ENCODE data around the gene BRINP3. TPM values are rescaled to one million over a fixed set of nuclear protein-coding genes. Genes with fewer than 3 reads are reported as not detected.
A peak's percentile ranks its signal among the peaks of the same experiment; 100 is the strongest.

Gene BRINP3
- total RNA-seq, 1 donor from 2014 or later, result 14.4 TPM

- DNase-seq (ENCODE audit: low spot score), result no peak
Measured at GRCh38 chr1:190323530-190323929, 154.1 kb downstream of the BRINP3 start.

GRCh38 chr1:190322274-190322673 is 155.4 kb downstream of the BRINP3 start:
- no peak for DNase-seq (ENCODE audit: low spot score)

- DNase-seq (ENCODE audit: low spot score), result peak; percentile 11
Measured at GRCh38 chr1:190320952-190321351, 156.7 kb downstream of the BRINP3 start.

DNA sequence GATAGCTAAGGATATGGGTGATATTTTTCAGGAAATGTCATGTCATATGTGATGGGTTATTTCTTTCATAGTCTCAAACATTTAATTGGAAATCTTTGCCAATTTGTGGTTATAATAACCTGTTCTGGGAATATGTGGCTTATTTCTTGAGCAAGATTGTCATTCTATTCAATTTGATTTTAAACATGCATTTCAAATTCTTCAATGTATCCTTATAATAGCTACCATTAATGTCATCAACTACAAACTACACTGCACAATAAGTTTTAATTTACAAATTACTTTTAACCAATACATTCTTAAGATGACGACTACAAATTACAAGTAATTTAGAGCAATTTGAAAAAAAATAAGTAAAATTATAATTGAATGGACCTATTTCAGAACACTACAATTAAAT is 164.9 kb downstream of the BRINP3 start:
- DNase-seq (ENCODE audit: low spot score), result no peak

DNA sequence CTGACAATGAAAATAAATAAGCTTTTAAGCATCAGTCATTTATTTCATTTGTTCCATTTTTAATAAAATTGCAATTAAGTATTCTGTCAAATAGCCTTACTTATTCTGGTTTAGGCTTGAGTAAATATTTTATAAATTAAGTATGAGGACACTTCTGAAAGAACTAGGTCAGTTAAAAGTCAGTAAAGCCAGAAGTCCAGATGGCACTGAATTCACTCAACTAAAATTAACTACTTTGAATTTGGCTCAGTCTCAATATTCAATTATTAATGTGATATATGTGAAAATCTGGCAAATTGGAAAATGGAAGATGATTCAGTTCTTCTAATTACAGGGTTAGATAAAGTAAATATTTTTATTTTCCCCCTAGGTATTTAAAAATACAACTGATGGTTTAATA is 174.2 kb downstream of the BRINP3 start:
- DNase-seq (ENCODE audit: low spot score), result no peak

DNA sequence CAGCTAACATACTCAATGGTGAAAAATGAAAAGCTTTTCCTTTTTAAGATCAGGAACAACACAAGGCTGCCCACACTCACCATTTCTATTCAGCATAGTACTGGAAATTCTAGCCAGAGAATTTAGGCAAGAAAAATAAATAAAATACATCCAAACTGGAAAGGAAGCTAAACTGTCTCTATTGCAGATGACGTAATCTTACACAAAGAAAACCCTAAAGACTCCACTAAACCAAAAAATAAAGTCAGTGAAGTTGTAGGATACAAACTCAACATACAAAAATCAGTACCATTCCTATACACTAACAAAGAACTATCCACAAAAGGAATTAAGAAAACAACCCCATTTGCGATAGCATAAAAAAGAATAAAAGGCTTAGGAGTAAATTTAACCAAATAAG is 181.2 kb downstream of the BRINP3 start:
- no peak for DNase-seq (ENCODE audit: low spot score)

GRCh38 chr1:190289897-190290296 is 187.8 kb downstream of the BRINP3 start:
- DNase-seq (ENCODE audit: low spot score), result no peak

- no peak for DNase-seq (ENCODE audit: low spot score)
Measured at GRCh38 chr1:190286111-190286510, 191.6 kb downstream of the BRINP3 start.

DNA sequence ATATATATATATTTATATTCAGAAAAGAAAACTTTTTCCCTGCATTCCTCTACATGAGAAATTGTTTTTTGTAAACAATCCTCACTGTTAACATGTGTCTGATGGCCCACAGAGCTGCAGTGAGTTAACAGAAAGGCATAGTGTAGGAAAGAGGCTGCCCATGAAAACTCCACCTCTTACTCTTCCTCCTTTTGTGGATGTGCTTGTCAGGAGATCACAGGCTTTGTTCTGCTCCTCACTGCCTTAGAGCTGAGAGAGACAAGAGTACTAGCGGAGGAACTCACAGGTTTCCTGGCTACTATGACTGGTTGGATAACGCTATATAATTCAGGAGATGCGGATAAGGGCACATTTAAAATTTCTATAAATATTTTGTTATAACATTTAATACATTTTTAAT is 200.6 kb downstream of the BRINP3 start:
- DNase-seq (ENCODE audit: low spot score), result no peak

DNA sequence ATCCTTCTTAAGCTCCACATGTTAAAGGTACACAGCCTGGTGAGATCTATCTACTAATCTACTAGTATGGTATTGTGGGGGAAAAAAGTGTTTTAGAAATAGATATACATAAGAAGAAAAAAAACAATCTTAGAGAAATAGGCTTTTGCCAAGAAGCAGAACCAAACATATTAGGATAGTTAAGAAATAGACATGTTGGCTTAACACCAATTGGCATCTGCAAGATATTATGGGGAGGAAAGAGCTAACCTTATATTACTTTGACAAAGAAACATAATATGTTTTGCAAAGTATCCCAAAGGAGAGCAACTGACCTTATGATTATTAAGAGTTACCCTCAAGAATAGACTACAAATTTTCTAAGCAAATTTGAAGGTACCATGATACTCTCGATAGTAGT is 202.9 kb downstream of the BRINP3 start:
- no peak for DNase-seq (ENCODE audit: low spot score)

DNA sequence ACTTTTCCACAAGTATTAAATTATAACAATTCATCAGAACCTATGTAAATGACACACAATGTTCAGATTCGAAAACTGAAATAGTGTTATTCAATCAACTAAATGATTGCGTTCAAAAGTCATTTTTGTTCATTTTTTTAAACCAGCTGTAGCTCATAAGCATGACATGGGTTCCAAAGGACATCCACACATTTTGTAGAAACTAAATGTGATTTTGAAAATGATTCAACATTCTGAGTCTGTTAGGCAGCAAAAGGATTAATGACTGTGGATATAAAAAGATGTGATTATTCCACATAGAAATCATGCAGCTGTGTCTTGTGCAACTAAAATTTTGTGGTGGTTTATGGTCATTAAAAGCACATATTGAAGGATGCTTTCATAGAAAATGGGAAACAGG is 204.5 kb downstream of the BRINP3 start:
- DNase-seq (ENCODE audit: low spot score), result no peak

DNA sequence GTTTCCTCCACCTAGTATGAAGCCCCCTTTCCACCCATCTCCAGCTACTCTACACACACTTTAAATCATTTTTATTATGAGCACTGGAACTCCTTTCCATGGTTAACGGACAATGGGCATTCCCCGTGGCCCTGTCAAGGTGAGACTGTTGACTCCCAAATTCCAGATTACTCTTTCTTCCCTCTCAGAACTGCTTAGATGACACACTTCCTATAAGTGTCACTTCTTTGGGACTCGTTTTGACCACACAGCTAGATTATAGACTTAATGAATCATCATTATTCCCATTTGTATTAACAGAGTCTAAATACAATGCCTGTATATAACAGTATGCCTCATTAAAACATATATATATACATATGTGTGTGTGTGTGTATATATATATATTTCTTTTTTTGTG is 215.1 kb downstream of the BRINP3 start:
- DNase-seq (ENCODE audit: low spot score), result no peak

GRCh38 chr1:190259424-190259823 is 218.2 kb downstream of the BRINP3 start:
- DNase-seq (ENCODE audit: low spot score), result no peak

DNA sequence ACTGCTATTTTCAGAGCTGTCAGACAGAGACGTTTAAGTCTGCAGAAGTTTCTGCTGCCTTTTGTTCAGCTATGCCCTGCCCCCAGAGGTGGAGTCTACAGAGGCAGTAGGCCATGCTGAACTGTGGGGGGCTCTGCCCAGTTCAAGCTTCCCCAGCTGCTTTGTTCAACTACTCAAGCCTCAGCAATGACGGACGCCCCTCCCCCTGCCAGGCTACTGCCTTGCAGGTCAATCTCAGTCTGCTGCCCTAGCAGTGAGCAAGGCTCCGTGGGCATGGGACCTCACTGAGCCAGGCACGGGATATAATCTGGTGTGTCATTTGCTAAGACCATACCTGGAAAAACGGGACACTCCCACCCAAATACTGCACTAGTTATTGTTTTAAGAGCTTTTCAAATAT is 219.7 kb downstream of the BRINP3 start:
- DNase-seq (ENCODE audit: low spot score), result no peak

DNA sequence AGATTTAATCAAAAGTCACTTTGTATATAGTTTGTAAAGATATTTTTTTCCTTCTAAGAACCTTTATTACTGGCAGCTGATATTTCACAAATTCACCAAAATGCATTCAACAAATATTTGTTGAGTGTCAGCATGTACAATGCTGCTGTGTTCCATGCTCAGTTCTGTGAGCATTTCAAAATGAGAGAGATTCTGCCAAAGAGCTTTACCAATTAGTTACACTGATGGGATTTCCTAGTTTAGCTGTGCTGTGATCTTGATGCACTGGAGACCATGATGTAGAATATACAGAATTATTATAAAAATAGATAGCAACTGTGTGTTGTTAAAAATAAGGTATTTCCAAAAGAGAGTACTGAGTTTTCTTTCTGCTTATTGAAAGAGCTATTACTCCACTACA is 225.6 kb downstream of the BRINP3 start:
- no peak for DNase-seq (ENCODE audit: low spot score)

DNA sequence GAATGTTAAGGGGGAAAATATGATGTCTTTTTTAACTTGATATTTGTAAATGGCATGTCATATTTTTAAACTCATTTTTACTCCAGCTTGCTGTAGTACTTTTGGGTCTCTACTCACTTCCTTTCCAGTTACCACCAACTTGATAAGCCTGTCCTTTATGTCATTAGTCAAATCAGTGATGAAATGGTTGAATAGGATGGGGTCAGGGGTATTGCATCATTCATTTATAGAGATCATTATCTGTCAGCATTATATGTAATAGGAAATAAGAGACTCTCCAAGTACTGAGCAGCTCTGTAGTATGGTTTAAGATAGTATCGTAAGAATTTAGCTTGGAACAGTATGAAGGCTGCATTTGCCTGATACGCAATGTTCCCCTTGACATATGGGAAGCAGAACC is 227.3 kb downstream of the BRINP3 start:
- no peak for DNase-seq (ENCODE audit: low spot score)

DNA sequence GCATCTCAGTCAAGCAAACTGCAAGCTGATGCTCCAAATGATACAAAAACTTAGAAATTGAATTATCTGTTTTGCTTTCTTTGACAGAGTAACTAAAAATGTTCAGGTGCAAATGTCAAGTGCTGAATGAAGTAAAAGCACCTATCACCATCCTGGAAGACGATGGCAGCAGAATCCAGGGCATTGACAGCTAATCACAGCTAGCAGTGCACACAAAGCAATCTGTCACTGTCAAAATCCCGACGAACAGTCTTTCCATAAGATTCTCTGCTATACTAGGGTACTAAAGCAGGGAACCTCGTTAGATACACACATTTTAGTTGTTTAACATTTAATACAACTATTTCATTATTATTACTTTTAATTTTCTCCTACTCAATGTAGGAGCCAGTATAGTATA is 233.3 kb downstream of the BRINP3 start:
- no peak for DNase-seq (ENCODE audit: low spot score)

GRCh38 chr1:190243056-190243455 is 234.6 kb downstream of the BRINP3 start:
- DNase-seq (ENCODE audit: low spot score), result no peak

DNA sequence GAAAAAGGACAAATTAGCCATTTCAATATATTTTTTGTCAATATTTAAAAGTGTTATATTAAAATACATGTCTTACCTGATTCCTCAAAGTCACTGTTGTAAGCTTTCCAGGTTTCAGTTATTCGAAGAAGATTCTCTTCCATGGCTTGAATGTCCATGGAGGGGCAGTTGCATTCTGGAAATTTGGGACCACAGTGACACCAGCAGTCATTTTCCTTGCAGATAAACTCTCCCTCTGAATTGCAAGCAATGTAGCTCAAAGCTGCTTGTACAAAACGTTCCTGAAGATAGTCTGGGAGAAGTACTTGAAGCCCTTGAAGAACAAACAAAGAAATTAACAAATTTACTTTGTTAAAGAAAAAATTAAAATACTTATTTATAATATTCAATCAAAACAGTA is 251.7 kb downstream of the BRINP3 start:
- no peak for DNase-seq (ENCODE audit: low spot score)

DNA sequence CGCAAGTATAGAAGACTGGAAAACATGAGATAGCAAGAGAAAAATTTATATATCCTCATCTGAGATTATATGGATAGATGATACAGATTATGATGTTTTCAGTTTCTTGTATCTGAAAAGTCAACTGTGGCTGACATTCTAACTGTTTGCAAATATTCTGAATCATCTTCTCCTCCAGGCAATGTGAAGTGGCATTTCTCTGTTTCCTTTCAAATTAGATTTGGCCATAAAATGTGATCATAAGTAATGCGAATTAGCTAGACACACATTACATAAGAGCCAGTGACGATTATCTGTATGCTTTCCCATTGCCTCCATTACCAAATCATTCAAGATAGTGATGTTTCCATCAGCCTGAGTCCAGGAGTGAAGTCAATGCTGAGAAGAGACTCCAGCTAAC is 265.2 kb downstream of the BRINP3 start:
- no peak for DNase-seq (ENCODE audit: low spot score)

DNA sequence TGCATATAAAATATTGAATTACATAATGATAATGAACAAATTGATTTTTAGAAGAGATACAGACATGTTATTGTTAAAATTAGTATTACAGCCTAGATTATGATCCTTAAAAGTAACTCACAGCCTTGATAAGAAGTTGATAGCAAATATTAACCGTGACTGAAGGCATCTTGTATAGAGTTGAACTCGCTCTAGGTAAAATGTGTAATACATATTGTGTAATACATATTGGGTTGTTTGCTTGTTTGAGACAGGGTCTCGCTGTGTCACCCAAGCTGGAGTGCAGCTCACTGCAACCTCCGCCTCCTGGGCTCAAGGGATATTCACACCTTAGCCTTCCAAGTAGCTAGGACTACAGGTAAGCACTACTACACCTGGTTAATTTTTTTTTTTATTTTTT is 269.9 kb downstream of the BRINP3 start:
- no peak for DNase-seq (ENCODE audit: low spot score)

GRCh38 chr1:190205713-190206112 is 272.0 kb downstream of the BRINP3 start:
- no peak for DNase-seq (ENCODE audit: low spot score)

GRCh38 chr1:190196020-190196419 is 281.6 kb downstream of the BRINP3 start:
- no peak for DNase-seq (ENCODE audit: low spot score)

DNA sequence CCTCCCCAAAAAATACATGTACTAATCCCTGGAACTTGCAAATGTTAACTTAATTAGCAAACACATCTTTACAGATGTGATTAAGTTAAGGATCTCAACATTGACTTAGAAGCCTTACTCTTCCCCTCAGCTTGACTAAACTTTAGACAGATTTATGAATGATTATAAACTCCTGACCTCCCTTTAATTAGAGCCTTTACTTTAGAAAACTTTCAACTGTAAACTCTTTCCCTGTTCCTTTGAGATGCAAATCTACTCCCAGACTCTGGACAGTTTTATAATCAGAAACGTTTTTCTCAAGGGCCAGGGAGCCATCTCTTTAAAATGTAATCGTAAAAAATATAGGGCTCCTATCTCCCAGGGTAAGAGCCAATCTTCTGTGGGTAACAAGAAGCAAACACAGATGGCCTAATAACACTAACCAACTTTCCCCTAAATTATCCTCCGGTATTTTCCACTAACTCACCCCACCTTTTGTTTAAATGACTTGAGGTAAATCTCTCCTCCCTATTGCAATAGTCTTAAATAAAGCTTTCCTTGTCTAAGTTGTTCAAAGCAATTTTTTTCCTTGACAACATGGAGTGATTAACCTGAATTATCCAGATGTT is 284.1 kb downstream of the BRINP3 start:
- DNase-seq (ENCODE audit: low spot score), result peak; percentile 22

Data from umbilical cord (tissue), 2 donors.